ENCODE data around the gene MYO1D.

MYO1D gene

DNA sequence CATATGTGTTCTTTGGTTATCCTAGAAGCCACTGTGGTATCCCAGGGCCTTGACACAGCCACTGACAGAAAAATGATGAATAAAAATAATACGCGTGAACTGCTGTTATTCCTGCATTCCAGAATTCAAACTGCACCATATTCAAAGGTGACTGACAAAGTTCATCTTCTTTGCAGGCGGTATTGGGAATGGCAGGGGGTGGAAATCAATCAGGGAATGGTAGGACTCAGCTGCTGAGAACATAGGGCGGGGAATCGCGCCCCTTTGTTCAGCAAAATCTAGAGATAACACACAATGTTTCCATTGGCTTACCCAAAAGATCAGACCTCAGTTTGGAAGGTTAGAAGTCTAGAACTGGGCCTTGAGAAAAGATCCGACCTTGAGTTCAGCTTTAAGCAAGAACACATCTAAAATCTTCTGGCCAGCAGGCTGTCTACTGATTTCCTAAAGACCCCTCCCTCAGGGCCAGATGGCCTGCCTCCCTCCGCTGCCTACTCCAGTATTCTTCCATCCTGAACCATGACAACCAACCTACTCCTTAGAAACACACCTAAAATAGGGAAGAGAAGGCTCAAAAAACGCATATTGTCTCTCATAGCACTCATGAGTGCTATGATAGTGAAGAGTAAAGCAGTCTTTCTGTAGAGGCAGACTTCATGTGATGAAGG, 356.1 kb downstream of the MYO1D start:
- DNase-seq = no peak

DNA sequence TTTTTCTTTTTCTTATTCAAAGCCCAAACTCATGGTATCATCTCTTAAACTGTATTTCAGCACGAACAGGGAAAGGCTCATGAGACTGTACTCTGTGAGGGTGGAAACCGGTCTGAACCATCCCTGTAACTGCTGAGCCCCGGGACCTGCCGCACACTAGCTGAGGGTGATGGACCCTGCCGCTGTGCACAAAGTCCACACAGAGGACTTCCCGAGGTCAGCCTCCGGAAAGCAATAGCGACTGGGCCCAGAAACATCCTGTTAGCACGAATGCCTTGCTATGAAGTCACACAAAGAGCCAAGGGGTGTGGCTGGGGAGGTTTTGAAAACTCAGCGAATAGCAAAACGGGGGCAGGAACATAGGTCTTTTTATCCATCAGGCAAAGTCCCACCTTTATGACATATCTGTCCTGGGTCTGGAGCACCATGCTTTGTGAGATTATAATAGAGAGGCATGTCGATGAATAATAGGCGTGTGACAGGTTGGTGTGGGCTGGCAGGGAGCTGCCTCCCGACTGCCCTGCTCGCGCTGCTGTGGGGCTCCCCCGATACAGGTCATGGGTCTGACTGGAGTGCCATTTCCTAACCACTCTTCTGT, 356.7 kb downstream of the MYO1D start:
- DNase-seq = no peak

DNA sequence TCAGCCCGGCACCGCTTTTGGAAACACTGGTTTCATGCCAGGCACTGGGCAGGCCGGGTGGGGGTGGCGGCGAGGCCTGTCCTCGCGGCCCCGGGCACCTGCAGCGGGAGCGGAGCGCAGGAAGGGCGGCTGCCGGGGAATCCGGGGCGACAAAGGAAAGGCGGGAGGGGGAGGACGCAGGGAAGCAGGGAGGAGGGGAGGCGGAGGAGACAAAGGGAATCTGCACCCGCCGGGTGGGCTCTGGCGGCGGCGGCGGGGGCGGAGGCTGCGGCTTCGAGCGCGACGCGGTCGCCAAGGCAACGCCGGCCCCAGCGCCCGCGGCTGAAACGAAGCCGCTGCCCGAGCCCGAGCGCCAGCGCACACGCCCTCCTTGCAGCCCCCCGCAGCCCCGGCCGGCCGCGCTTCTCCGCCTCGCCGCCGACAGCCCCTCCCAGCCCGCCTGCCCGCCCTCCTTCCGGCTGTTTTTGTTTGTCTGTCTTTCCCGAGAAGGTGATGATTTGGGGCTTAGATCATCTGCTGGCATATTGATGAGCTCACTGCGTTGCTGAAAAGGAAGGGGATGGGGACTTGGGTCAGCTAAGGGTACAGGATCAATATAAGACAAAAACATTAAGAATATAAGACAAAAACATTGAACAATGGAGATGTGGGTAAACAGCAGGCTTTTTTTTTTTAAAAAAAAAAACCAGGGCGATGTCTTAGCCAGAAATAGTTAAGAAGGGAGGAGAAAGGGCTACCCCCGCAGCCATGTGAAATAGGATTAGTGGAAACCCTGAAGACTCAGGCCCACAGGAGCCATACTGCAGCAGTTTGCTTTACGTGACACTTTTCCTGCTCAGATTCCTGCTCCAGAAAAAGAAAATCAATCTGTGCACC, 357.5 kb downstream of the MYO1D start:
- no peak for DNase-seq

GRCh38 chr17:32518646-32519227, 358.2 kb downstream of the MYO1D start:
- no peak for DNase-seq

DNA sequence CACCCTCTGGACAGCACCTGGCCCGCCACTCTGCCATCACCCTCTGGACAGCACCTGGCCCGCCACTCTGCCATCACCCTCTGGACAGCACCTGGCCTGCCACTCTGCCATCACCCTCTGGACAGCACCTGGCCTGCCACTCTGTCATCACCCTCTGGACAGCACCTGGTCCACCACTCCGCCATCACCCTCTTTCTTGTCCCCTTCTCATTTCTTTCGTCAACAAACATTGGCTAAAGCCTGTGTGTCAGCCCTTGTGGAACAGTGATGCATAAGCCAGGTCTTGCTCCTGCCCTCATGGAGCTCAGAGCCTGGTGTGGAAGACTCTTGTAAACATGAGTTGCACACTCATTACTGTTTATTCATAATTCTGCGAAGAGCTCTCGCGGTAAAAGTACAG, 358.9 kb downstream of the MYO1D start:
- DNase-seq = no peak

DNA sequence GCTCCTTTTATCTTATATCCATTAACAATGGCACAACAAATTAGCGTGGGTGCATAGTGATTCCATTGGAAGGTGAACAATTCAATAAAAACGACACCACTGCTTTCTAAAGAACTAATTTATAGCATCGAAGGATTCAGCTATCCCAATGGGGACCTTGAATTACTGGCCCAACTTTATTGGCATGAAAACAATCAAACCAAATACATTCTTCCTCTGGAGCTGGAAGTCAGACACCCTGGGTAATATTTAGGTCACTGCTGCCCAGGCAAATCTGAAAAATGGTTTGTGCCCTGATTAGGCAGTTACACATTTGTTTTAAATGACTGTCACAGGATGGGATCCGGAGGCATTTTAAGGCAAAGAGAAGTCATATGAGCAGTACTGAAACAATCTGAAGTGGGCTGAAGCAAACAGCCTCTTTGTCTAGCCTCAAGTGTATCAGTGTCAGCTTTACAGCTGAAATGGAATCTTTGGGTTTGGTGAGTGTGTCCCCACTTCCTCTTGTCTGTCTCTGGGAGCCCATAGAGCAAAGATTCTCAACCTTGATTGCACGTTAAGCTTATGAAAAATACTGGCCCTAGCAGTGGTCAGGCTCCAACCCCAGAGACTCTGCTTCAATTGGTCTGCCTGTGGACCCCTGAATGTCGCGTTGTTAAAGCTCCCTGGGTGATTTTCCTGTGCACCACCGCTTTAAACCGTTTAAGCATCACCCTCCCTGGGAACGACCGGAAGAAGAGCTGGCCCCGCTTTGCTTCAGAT, 359.8 kb downstream of the MYO1D start:
- no peak for DNase-seq

GRCh38 chr17:32516450-32516849, 360.5 kb downstream of the MYO1D start:
- no peak for DNase-seq

GRCh38 chr17:32515677-32516383, 361.1 kb downstream of the MYO1D start:
- DNase-seq = no peak

- no peak for DNase-seq
Observed at GRCh38 chr17:32514606-32515005, 362.3 kb downstream of the MYO1D start.

GRCh38 chr17:32513579-32513978, 363.3 kb downstream of the MYO1D start:
- DNase-seq = no peak

DNA sequence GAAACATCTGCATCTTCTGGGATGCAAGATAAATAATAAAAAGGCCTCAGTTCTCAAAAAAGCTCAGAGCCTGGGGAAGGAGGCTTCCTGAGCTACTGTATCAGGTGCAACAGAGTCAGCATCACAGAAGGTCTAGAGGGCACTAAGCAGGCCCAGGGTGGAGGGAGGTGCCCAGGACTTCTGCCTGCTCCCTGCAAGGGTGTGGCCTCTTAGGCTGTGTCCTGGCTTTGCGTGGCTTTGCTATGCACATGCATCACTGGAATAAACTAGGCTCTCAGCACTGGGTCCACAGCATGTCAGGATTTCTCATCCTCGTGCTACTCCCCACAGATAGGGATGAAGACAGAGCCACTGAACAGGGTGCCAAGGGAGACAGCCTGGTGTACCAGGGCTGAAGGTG, 364.6 kb downstream of the MYO1D start:
- no peak for DNase-seq

- no peak for DNase-seq
Observed at GRCh38 chr17:32510466-32510865, 366.5 kb downstream of the MYO1D start.

DNA sequence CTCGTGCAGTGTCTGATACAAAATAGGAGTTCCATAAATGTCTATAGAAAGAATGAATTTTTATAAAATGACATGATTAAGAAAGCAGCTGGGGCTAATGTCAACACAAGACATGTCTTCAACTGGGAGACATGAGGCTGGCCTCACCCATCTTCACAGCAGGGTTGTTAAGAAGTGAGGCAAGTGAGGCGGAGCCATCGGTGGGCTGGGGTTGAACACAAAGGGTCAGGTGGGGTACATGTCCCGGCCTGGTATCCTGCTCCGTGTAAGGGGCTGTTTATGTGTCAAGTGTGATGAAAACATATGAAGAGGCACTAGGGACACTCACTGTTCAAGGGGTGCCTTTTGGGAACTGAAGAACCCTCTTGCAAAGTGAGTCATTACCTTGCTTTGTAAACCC, 368.0 kb downstream of the MYO1D start:
- no peak for DNase-seq

- DNase-seq = no peak
Observed at GRCh38 chr17:32504166-32504990, 372.5 kb downstream of the MYO1D start.

DNA sequence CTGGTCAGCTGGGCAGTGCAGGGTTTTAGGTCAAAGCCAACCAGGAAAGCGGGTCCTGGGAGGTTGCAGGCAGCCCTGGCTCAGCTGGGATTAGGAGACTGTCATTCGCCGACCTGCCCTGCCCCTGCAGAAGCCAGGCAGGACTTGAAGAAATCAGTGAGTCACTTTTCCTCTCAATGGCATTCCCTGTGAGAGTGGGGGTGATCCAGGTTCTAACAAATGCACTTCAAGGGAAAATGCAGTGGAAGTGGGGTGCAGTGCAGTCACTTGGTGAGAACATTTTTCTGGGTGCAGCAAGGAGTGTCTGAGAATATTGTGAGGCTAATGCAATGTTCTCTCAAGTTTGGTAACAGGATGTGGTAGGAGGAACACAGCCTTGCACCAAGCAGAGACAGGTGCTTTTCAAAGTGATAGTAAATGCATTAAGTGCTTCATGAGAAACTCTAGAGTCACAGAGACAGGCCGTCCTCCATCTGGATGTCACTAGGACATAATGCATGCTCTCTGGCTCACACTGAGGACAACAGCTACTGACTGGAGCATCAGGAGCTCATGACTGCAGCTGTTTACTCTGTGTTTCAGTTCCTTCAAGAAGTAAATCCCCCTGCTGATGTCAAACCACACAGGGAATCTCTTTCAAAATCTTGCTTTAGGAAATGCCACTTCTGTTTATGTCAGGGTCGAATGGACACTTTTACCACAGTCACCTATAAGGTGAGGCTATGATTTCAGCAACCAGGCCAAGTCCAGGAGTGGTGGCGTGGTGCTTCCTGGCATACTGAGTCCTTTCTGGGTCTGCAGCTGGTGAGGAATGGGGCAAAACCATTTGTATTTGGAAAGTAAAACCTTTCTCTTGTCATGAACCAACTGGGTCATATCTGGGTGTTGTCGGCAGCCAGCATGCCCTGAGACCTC, 373.4 kb downstream of the MYO1D start:
- DNase-seq = no peak

DNA sequence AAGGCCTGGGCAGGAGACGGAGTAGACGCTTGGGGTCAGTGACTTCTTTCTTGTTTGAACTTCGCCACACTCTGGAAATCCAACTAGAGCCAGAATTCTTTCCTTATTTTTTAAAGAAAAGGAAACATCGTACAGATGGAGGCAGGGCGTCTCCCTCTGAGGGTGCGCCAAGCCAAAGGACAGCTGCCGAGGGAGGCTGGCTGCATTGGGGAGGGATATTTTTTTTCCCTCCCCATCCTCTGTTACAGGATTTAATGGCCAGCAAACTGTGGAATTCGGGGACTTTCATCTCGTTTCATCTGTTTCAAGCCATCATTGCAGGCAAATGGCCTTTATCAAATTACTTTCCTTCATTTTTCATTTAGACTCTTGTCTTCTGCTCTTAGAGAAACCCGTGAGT, 374.2 kb downstream of the MYO1D start:
- no peak for DNase-seq

- DNase-seq = no peak
Observed at GRCh38 chr17:32502013-32502412, 374.9 kb downstream of the MYO1D start.

GRCh38 chr17:32498391-32498790, 378.5 kb downstream of the MYO1D start:
- no peak for DNase-seq

DNA sequence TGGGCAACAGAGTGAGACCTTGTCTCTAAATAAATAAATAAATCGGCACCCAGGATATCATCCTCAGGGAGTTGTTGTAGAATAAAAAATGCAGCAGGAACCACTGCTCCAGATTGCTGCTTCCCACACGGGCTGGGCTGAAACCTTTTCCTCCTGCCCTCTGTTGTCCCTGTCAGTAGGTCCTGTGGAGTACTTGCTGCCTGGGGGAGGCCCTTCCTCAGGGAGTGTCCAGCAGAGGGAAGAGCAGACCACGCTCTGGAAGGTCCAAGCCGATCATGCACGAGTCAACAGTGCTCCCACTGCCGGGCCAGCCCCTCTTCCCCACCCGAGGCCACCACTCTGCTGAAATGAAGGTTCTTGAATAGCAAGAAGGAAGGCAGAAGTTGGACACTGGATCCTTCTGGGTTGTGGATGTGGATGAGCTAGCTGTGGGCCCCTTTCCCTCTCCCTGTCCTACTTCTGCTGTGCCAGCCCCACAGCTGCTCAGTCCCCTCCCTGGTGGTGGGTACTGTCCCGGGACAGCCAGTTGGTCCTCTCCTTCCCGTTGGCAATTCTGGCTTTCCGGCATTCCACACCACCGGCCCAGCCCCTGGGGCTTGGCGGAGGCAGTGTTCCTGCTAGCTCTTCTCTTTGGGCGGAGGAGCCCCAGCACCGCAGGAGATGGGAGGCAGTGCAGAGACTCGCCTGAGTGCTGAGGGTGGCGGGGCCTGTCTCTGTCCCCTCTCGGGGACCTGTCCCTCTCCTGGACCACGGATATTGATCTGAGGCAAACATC, 379.3 kb downstream of the MYO1D start:
- no peak for DNase-seq
